Fibroblast of lung (primary cell): Measurements from ENCODE around the gene RERE.

Experiments used
- EZH2 ChIP-seq: IDR thresholded peaks from 2 replicates; pipeline ENCODE4 v1.5.1; 2012; ENCODE audit warnings: low read length, control low read depth, mild to moderate bottlenecking; ENCODE audit errors: missing control alignments
- TF ChIP-seq, protein P1 (sequence below), 2 donors: IDR thresholded peaks in 1 of 2; conservative IDR thresholded peaks in 1 of 2; 1 replicate in 1 of 2; 2 replicates in 1 of 2; pipeline ENCODE4 v1.5.1; 2011 to 2012; ENCODE audit warnings: low read length in 2 of 2, control low read depth in 1 of 2, inconsistent platforms in 1 of 2, low read depth in 1 of 2, mild to moderate bottlenecking in 1 of 2

GRCh38 chr1:8722366-8722765 lies 95.1 kb downstream of the RERE start:
- TF ChIP-seq, protein P1, sequence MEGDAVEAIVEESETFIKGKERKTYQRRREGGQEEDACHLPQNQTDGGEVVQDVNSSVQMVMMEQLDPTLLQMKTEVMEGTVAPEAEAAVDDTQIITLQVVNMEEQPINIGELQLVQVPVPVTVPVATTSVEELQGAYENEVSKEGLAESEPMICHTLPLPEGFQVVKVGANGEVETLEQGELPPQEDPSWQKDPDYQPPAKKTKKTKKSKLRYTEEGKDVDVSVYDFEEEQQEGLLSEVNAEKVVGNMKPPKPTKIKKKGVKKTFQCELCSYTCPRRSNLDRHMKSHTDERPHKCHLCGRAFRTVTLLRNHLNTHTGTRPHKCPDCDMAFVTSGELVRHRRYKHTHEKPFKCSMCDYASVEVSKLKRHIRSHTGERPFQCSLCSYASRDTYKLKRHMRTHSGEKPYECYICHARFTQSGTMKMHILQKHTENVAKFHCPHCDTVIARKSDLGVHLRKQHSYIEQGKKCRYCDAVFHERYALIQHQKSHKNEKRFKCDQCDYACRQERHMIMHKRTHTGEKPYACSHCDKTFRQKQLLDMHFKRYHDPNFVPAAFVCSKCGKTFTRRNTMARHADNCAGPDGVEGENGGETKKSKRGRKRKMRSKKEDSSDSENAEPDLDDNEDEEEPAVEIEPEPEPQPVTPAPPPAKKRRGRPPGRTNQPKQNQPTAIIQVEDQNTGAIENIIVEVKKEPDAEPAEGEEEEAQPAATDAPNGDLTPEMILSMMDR (conservative IDR thresholded peaks at IDR 0.05 in 1 of 2, IDR thresholded peaks at IDR 0.05 in 1 of 2; ENCODE audit: low read depth in 1 of 2, low read length in 2 of 2): no peak
- no peak for TF ChIP-seq EZH2
